Karpas-422 (cell line): ENCODE measurements around the gene FNDC8. TPM values are rescaled to one million over a fixed set of nuclear protein-coding genes. Genes with fewer than 3 reads are reported as not detected.

ENCODE experiments used
- DNase-seq: peaks from one replicate; pipeline ENCODE4 v3.0.0-alpha.2; 2015
- H2AFZ ChIP-seq: fragments of 200-600 bp; sonication (generic); 2 replicates; pipeline ENCODE4 v1.6.1; 2014; ENCODE audit warnings: antibody characterized with exemption, low read length, mixed read lengths
- H3K27ac ChIP-seq: fragments of 200-600 bp; sonication (generic); 2 replicates; pipeline ENCODE4 v1.5.1; 2014; ENCODE audit warnings: mild to moderate bottlenecking, low read length, moderate library complexity
- H3K27me3 ChIP-seq: fragments of 200-600 bp; sonication (generic); 2 replicates; pipeline ENCODE4 v1.6.1; 2014; ENCODE audit warnings: low read length, mixed read lengths
- H3K36me3 ChIP-seq: fragments of 200-600 bp; sonication (generic); 2 replicates; pipeline ENCODE4 v1.6.1; 2014; ENCODE audit warnings: low read length, mixed read lengths; ENCODE audit not compliant: insufficient read depth
- H3K4me1 ChIP-seq: fragments of 200-600 bp; sonication (generic); 2 replicates; pipeline ENCODE4 v1.6.1; 2014; ENCODE audit warnings: mild to moderate bottlenecking, low read length, mixed read lengths
- H3K4me2 ChIP-seq: fragments of 200-600 bp; sonication (generic); 2 replicates; pipeline ENCODE4 v1.6.1; 2014; ENCODE audit warnings: low read length, low read depth, mild to moderate bottlenecking; ENCODE audit not compliant: poor library complexity, severe bottlenecking
- H3K4me3 ChIP-seq: fragments of 200-600 bp; sonication (generic); 2 replicates; pipeline ENCODE4 v1.5.1; 2014; ENCODE audit warnings: mild to moderate bottlenecking, antibody characterized with exemption, low read length, mixed read lengths
- H3K79me2 ChIP-seq: fragments of 200-600 bp; sonication (generic); 2 replicates; pipeline ENCODE4 v1.6.1; 2014; ENCODE audit warnings: mild to moderate bottlenecking, low read length, mixed read lengths
- H3K9ac ChIP-seq: fragments of 200-600 bp; sonication (generic); 2 replicates; pipeline ENCODE4 v1.6.0; 2014; ENCODE audit warnings: low read length
- H3K9me2 ChIP-seq: fragments of 200-600 bp; sonication (generic), shearing (Covaris generic); replicated peaks from 2 replicates; pipeline ENCODE4 v1.6.0; 2014; ENCODE audit warnings: mild to moderate bottlenecking, low read length, moderate library complexity; ENCODE audit not compliant: insufficient read depth
- H3K9me3 ChIP-seq: fragments of 300-700, 200-600 bp; sonication (generic); 2 replicates; pipeline ENCODE4 v1.6.1; 2014; ENCODE audit warnings: low read length, mixed read lengths
- H4K20me1 ChIP-seq: fragments of 200-600 bp; sonication (generic); 2 replicates; pipeline ENCODE4 v1.6.1; 2014; ENCODE audit warnings: mild to moderate bottlenecking, antibody characterized with exemption, low read length, low read depth; ENCODE audit not compliant: insufficient read depth
- total RNA-seq: library from RNA; depleted of rRNA; stranded (reverse); fragments of >200 nt; shearing (Covaris generic); gene quantifications from 2 replicates; pipeline ENCODE4 v1.2.3, GENCODE V29; 2014; ENCODE audit warnings: low replicate concordance

FNDC8 gene
- total RNA-seq, 1 experiment from 2014 or later = not detected

DNA sequence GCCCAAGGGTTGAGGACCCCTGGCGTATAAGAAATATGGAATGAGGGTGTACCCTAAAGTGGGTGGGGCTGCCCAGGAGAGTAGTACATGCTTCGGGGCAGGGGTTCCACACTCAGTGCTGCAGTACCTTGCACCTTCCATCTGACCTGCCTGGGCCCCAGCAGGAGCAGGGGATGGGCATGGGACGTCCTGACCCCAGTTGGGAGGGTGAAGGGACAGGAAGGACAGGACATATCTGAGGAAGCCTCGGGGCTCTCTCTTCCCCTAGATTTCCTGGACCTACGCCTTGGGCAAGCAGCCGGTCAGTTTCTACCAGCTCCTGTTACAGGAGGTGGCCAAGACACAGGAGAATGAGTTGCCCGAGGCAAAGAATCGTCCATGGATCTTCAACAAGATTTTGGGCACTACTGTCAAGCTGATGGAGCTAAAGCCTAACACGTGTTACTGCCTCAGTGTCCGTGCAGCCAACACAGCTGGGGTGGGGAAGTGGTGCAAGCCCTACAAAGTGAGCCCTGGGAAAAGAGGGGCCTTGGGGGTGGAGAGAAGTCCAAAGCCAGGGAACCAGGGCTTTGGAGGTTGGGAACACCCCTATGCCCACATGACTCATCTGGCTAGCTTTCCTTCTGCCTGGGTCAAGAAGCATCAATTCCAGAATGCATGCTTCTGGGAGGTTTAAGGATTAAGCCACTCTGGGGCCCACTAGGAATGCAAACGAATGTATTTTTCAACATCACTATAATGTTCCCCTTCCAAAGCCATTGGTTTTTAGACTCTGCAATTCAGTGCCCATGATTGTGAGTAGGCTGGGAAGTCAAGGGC is 7.9 kb downstream of the FNDC8 start:
- no peak overlapping the region for H2AFZ ChIP-seq
- H3K4me2 ChIP-seq = no peak overlapping the region
- H3K9me2 ChIP-seq = no peaks in the 10 kb centered on the region
- H3K27me3 ChIP-seq = no peaks in the 10 kb centered on the region
- no peak for DNase-seq
- no peaks in the 10 kb centered on the region for H3K4me1 ChIP-seq
- H3K27ac ChIP-seq = no peak overlapping the region
- H3K36me3 ChIP-seq = peaks cover 18% of the 10 kb centered on the region
- H4K20me1 ChIP-seq = no peaks in the 10 kb centered on the region
- no peaks in the 10 kb centered on the region for H3K9me3 ChIP-seq
- H3K9ac ChIP-seq = no peak overlapping the region
- H3K79me2 ChIP-seq = no peaks in the 10 kb centered on the region
- no peak overlapping the region for H3K4me3 ChIP-seq

- H3K9me2 ChIP-seq = no peaks in the 10 kb centered on the region
- no peaks in the 10 kb centered on the region for H4K20me1 ChIP-seq
Measured at GRCh38 chr17:35129973-35130351, 8.5 kb downstream of the FNDC8 start.

DNA sequence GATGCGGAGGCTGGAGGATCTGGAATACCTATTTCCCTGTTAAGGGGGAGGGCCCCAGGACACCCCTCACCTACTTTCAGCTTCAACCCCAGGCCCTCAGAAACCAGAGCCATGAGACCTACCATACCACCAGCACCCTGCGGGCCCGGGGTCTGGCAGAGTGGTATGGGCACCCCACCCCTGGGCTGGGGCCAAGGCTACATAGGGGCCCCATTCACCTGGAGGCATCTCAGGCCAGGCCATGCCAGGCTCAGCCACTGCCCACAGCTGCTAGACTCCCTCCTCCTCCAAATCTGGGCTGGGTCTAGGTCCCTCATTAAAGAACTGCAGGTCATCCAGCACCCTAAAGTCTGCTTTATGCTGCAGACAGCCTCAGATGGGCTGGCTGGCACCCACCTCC is 9.0 kb downstream of the FNDC8 start:
- H3K79me2 ChIP-seq = no peaks in the 10 kb centered on the region
- H3K9me2 ChIP-seq = no peaks in the 10 kb centered on the region
- no peaks in the 10 kb centered on the region for H4K20me1 ChIP-seq
- peaks cover 25% of the 10 kb centered on the region for H3K36me3 ChIP-seq
- no peaks in the 10 kb centered on the region for H3K27me3 ChIP-seq
- no peak overlapping the region for H3K9ac ChIP-seq
- no peak overlapping the region for H3K4me2 ChIP-seq
- DNase-seq = no peak
- no peak overlapping the region for H3K27ac ChIP-seq
- H3K4me3 ChIP-seq = no peak overlapping the region
- H2AFZ ChIP-seq = no peak overlapping the region
- H3K9me3 ChIP-seq = no peaks in the 10 kb centered on the region
- no peaks in the 10 kb centered on the region for H3K4me1 ChIP-seq

More at GRCh38 chr17:35129973-35130351, 8.5 kb downstream of the FNDC8 start:
- Histone ChIP-seq H3K79me2 (no peaks in the 10 kb centered on the region), H3K27ac (no peak overlapping the region), H3K4me3 (no peak overlapping the region), H3K27me3 (no peaks in the 10 kb centered on the region), H3K36me3 (peaks cover 22% of the 10 kb centered on the region), H3K9me3 (no peaks in the 10 kb centered on the region), H3K9ac (no peak overlapping the region), H3K4me2 (no peak overlapping the region), H2AFZ (no peak overlapping the region), H3K4me1 (no peaks in the 10 kb centered on the region)
- no peak for DNase-seq

DNA sequence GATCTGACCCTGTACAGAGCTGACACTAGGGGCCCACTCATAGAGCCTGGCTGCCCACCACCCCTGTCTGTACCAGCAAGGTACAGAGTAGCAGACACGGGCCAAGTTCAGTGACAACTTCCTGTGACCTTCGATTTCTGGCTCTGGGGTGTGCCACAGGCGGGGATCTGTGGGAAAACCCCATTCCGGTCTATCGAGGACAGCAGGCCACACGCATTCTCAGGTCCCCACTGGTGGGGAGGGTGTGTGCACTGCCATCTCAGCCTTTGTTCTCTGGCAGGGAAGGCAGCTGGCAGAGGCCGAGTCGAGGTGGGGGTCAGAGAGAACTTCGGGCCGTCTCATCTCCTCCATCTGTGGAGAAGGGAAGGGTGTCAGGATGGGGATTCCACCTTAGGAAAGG is 10.7 kb downstream of the FNDC8 start:
- Histone ChIP-seq H3K4me2 (no peak overlapping the region), H3K4me3 (no peak overlapping the region), H2AFZ (no peak overlapping the region), H3K9me3 (no peaks in the 10 kb centered on the region), H3K9me2 (no peaks in the 10 kb centered on the region), H3K27me3 (no peaks in the 10 kb centered on the region), H4K20me1 (no peaks in the 10 kb centered on the region), H3K9ac (no peak overlapping the region), H3K27ac (no peak overlapping the region), H3K4me1 (no peaks in the 10 kb centered on the region), H3K36me3 (peaks cover 42% of the 10 kb centered on the region), H3K79me2 (no peaks in the 10 kb centered on the region)
- no peak for DNase-seq

- Histone ChIP-seq H3K27me3 (no peaks in the 10 kb centered on the region), H3K9ac (no peak overlapping the region), H3K4me2 (no peak overlapping the region), H3K36me3 (peaks cover 45% of the 10 kb centered on the region), H3K79me2 (peaks cover 4% of the 10 kb centered on the region; the same call in 1 of the 2 replicates), H3K9me2 (no peaks in the 10 kb centered on the region), H3K27ac (no peak overlapping the region), H3K4me3 (no peak overlapping the region), H2AFZ (no peak overlapping the region), H3K9me3 (no peaks in the 10 kb centered on the region), H4K20me1 (no peaks in the 10 kb centered on the region), H3K4me1 (no peaks in the 10 kb centered on the region)
- no peak for DNase-seq
Measured at GRCh38 chr17:35132816-35133550, 11.6 kb downstream of the FNDC8 start.

GRCh38 chr17:35135322-35135721 is 13.9 kb downstream of the FNDC8 start:
- Histone ChIP-seq H3K27ac (no peak overlapping the region), H3K4me3 (no peak overlapping the region), H3K36me3 (peaks cover 61% of the 10 kb centered on the region), H3K9me3 (no peaks in the 10 kb centered on the region), H3K4me1 (peaks cover 1% of the 10 kb centered on the region; the same call in 1 of the 2 replicates), H3K27me3 (no peaks in the 10 kb centered on the region), H3K9me2 (no peaks in the 10 kb centered on the region), H4K20me1 (0 out of 2 replicates have a peak, but pooled peaks cover 4% of the 10 kb centered on the region), H3K9ac (no peak overlapping the region), H2AFZ (no peak overlapping the region), H3K4me2 (no peak overlapping the region), H3K79me2 (peaks cover 20% of the 10 kb centered on the region)
- DNase-seq = no peak

- H3K9me3 ChIP-seq = no peaks in the 10 kb centered on the region
- H3K4me2 ChIP-seq = no peak overlapping the region
- H3K36me3 ChIP-seq = peaks cover 48% of the 10 kb centered on the region
- DNase-seq = no peak
- H2AFZ ChIP-seq = no peak overlapping the region
- no peaks in the 10 kb centered on the region for H3K9me2 ChIP-seq
- no peaks in the 10 kb centered on the region for H3K27me3 ChIP-seq
- no peak overlapping the region for H3K27ac ChIP-seq
- H3K4me1 ChIP-seq = peaks cover 10% of the 10 kb centered on the region
- H3K9ac ChIP-seq = no peak overlapping the region
- H4K20me1 ChIP-seq = 0 out of 2 replicates have a peak, but pooled peaks cover 7% of the 10 kb centered on the region
- H3K79me2 ChIP-seq = peaks cover 38% of the 10 kb centered on the region
- H3K4me3 ChIP-seq = no peak overlapping the region
Measured at GRCh38 chr17:35138218-35138617, 16.8 kb downstream of the FNDC8 start.
